ENCODE data around the gene IRGQ.

Gene IRGQ

DNA sequence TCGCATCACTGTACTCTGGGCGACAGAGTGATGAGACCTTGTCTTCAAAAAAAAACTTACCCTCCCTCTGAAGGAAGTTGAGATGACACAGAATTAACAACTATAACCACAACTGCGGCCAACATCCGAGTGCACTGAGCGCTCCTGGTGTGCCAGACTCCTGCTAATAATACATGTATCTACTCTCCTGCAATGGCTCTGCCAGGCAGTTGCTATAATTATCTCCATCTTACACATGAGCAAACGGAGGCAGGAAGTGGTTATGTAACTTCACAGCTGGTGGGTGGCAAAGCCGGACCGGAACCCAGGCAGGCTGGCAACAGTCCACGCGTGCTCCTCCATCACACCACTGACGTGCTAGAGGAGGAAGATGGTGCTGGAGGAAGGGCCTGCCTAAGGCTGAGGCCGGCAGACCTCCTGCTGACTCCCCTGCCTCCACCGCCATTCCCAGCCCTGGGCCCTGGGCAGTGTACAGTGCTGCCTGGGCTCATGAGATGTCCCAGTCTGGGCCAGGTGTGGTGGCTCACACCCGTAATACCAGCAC lies 33.2 kb downstream of the IRGQ start:
- Histone ChIP-seq H3K4me1 (ENCODE audit: insufficient read depth, low read length, severe bottlenecking) (peaks cover 28% of the 10 kb centered on the region), H4K20me1 (ENCODE audit: insufficient read depth, low read length) (no peaks in the 10 kb centered on the region), H3F3A (ENCODE audit: insufficient read depth, low read length) (no peaks in the 10 kb centered on the region), H3K79me2 (ENCODE audit: insufficient read depth, low read length) (no peaks in the 10 kb centered on the region), H3K9me3 (ENCODE audit: low read length) (no peaks in the 10 kb centered on the region), H2AFZ (ENCODE audit: low read length) (no peak overlapping the region), H3K9ac (ENCODE audit: low read length) (no peak overlapping the region), H3K9me2 (ENCODE audit: low read depth, low read length) (no peaks in the 10 kb centered on the region), H3K36me3 (ENCODE audit: insufficient read depth, low read length) (peaks cover 14% of the 10 kb centered on the region; the same call in 1 of the 2 replicates), H3K4me2 (ENCODE audit: low read length) (peak overlapping the region; percentile 5; the same call in 1 of the 2 replicates), H3K27ac (ENCODE audit: low read depth, low read length, poor library complexity, severe bottlenecking) (peak overlapping the region; percentile 72), H3K4me3 (ENCODE audit: low read depth, low read length, poor library complexity, severe bottlenecking) (no peak overlapping the region), H3K27me3 (ENCODE audit: insufficient read depth, low read length) (no peaks in the 10 kb centered on the region)
- no peak for TF ChIP-seq EZH2 (IDR thresholded peaks at IDR 0.05; ENCODE audit: borderline replicate concordance, low read length)
- TF ChIP-seq, protein P1, sequence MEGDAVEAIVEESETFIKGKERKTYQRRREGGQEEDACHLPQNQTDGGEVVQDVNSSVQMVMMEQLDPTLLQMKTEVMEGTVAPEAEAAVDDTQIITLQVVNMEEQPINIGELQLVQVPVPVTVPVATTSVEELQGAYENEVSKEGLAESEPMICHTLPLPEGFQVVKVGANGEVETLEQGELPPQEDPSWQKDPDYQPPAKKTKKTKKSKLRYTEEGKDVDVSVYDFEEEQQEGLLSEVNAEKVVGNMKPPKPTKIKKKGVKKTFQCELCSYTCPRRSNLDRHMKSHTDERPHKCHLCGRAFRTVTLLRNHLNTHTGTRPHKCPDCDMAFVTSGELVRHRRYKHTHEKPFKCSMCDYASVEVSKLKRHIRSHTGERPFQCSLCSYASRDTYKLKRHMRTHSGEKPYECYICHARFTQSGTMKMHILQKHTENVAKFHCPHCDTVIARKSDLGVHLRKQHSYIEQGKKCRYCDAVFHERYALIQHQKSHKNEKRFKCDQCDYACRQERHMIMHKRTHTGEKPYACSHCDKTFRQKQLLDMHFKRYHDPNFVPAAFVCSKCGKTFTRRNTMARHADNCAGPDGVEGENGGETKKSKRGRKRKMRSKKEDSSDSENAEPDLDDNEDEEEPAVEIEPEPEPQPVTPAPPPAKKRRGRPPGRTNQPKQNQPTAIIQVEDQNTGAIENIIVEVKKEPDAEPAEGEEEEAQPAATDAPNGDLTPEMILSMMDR (IDR thresholded peaks at IDR 0.05; ENCODE audit: low read length): no peak

DNA sequence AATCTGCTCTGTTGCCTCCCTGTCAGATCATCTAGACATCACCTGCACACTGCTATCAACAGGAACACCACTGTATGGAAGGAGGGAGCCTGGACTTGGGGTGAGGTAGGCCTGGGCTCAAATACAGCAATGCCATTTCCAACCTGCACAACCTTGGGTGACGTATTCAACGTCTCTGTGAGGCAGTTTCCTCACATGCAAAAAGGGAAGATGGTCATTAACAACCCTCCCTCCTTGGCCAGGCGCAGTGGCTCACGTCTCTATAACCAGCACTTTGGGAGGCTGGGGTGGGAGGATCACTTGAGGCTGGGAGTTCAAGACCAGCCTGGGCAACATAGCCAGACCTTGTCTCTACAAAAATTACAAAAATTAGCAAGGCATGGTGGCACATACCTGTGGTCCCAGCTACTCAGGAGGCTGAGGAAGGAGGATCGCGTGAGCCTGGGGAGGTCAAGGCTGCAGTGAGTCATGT lies 33.7 kb downstream of the IRGQ start:
- peaks cover 28% of the 10 kb centered on the region for H3K4me1 ChIP-seq (ENCODE audit: insufficient read depth, low read length, severe bottlenecking)
- H2AFZ ChIP-seq (ENCODE audit: low read length): no peak overlapping the region
- H3K27ac ChIP-seq (ENCODE audit: low read depth, low read length, poor library complexity, severe bottlenecking): peak overlapping the region; percentile 72
- no peak overlapping the region for H3K4me3 ChIP-seq (ENCODE audit: low read depth, low read length, poor library complexity, severe bottlenecking)
- no peaks in the 10 kb centered on the region for H3K79me2 ChIP-seq (ENCODE audit: insufficient read depth, low read length)
- H3K9me3 ChIP-seq (ENCODE audit: low read length): no peaks in the 10 kb centered on the region
- peak overlapping the region; percentile 5; the same call in 1 of the 2 replicates for H3K4me2 ChIP-seq (ENCODE audit: low read length)
- H3F3A ChIP-seq (ENCODE audit: insufficient read depth, low read length): no peaks in the 10 kb centered on the region
- TF ChIP-seq, protein P1 (IDR thresholded peaks at IDR 0.05; ENCODE audit: low read length): no peak
- no peak for TF ChIP-seq EZH2 (IDR thresholded peaks at IDR 0.05; ENCODE audit: borderline replicate concordance, low read length)
- H3K36me3 ChIP-seq (ENCODE audit: insufficient read depth, low read length): peaks cover 14% of the 10 kb centered on the region; the same call in 1 of the 2 replicates
- no peak overlapping the region for H3K9ac ChIP-seq (ENCODE audit: low read length)
- no peaks in the 10 kb centered on the region for H4K20me1 ChIP-seq (ENCODE audit: insufficient read depth, low read length)
- H3K27me3 ChIP-seq (ENCODE audit: insufficient read depth, low read length): no peaks in the 10 kb centered on the region
- no peaks in the 10 kb centered on the region for H3K9me2 ChIP-seq (ENCODE audit: low read depth, low read length)

DNA sequence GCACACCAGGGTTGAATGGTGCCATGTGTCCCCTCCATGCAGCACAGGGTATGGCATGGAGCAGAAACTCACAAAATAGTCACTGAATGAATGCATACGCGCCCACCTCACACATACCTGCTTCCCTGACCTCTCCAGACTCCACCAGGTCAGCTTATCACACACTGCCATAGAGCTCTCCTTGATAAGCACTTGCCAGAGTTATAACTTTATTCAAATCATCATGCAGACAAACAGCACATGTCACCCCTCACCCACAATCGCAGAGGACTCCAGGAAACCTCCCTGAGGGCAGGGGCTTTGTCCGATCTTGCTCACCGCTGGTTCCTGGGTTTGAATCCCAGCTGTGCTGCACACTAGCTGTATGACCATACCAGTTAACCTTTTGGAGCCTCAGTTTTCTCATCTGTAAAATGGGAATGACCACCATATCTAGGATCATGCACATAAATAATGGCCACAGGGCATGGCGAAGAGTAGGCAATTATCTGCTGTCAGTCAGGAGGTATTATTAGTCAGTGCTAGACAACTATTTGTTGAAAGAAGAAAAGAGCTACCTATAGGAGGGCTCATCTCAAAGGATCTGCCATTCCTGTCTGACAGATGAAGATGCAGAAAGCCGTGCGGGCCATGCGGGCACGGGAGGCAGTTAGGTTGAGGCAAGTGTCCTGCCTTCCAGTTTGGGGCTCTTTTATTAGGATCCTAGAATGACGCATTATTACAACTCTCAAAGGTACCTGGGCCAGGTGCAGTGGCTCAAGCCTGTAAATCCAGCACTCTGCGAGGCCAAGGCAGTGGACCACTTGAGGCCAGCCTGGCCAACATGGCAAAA lies 34.6 kb downstream of the IRGQ start:
- H2AFZ ChIP-seq (ENCODE audit: low read length): no peak overlapping the region
- no peaks in the 10 kb centered on the region for H3K9me3 ChIP-seq (ENCODE audit: low read length)
- no peak for TF ChIP-seq EZH2 (IDR thresholded peaks at IDR 0.05; ENCODE audit: borderline replicate concordance, low read length)
- TF ChIP-seq, protein P1 (IDR thresholded peaks at IDR 0.05; ENCODE audit: low read length): no peak
- H3K27ac ChIP-seq (ENCODE audit: low read depth, low read length, poor library complexity, severe bottlenecking): peak overlapping the region; percentile 72
- no peaks in the 10 kb centered on the region for H3K79me2 ChIP-seq (ENCODE audit: insufficient read depth, low read length)
- peaks cover 28% of the 10 kb centered on the region for H3K4me1 ChIP-seq (ENCODE audit: insufficient read depth, low read length, severe bottlenecking)
- peaks cover 14% of the 10 kb centered on the region; the same call in 1 of the 2 replicates for H3K36me3 ChIP-seq (ENCODE audit: insufficient read depth, low read length)
- H3K4me3 ChIP-seq (ENCODE audit: low read depth, low read length, poor library complexity, severe bottlenecking): no peak overlapping the region
- no peaks in the 10 kb centered on the region for H4K20me1 ChIP-seq (ENCODE audit: insufficient read depth, low read length)
- H3F3A ChIP-seq (ENCODE audit: insufficient read depth, low read length): no peaks in the 10 kb centered on the region
- no peaks in the 10 kb centered on the region for H3K9me2 ChIP-seq (ENCODE audit: low read depth, low read length)
- no peaks in the 10 kb centered on the region for H3K27me3 ChIP-seq (ENCODE audit: insufficient read depth, low read length)
- no peak overlapping the region for H3K9ac ChIP-seq (ENCODE audit: low read length)
- H3K4me2 ChIP-seq (ENCODE audit: low read length): no peak overlapping the region

Data from OCI-LY1 (cell line).